RWPE2 (cell line): ENCODE results near the gene ANO1.

Source experiments
- ATAC-seq: fragments of 200-7000 bp; cut with Tn5 transposase; 3 replicates; pipeline ENCODE4 v1.9.1; 2021; ENCODE audit warnings: low read depth
- DNase-seq: peaks from one replicate; pipeline ENCODE4 v3.0.0-alpha.2; 2020; ENCODE audit warnings: low spot score
- H3K27ac ChIP-seq: fragments of 450-650 bp; 2 replicates; pipeline ENCODE4 v1.5.1; 2017; ENCODE audit warnings: mild to moderate bottlenecking; ENCODE audit not compliant: poor library complexity, severe bottlenecking
- H3K27me3 ChIP-seq: fragments of 250-450 bp; sonication (Bioruptor Pico); 2 replicates; pipeline ENCODE4 v1.5.1; 2021; ENCODE audit warnings: mild to moderate bottlenecking, moderate library complexity; ENCODE audit not compliant: insufficient read depth, poor library complexity, severe bottlenecking
- H3K36me3 ChIP-seq: fragments of 250-450 bp; sonication (Bioruptor Pico); 2 replicates; pipeline ENCODE4 v1.5.1; 2020; ENCODE audit warnings: low read depth, mild to moderate bottlenecking, moderate library complexity
- H3K4me1 ChIP-seq: fragments of 250-450 bp; sonication (Bioruptor Pico); 2 replicates; pipeline ENCODE4 v1.5.1; 2021; ENCODE audit warnings: mild to moderate bottlenecking, moderate library complexity; ENCODE audit not compliant: insufficient read depth, poor library complexity, severe bottlenecking
- H3K4me3 ChIP-seq: fragments of 250-450 bp; sonication (Bioruptor Pico); 2 replicates; pipeline ENCODE4 v1.5.1; 2021; ENCODE audit warnings: mild to moderate bottlenecking, moderate library complexity; ENCODE audit not compliant: severe bottlenecking
- H3K9me3 ChIP-seq: fragments of 250-450 bp; sonication (Bioruptor Pico); 2 replicates; pipeline ENCODE4 v1.5.1; 2021; ENCODE audit warnings: mild to moderate bottlenecking, moderate library complexity; ENCODE audit not compliant: severe bottlenecking
- TF ChIP-seq, protein P1 (sequence below): fragments of 450-650 bp; IDR thresholded peaks from one replicate; pipeline ENCODE4 v1.5.1; 2017; ENCODE audit warnings: mild to moderate bottlenecking, moderate library complexity; ENCODE audit not compliant: poor library complexity, severe bottlenecking

The ANO1 gene

GRCh38 chr11:70133771-70134335 lies 55.7 kb downstream of the ANO1 start:
- Histone ChIP-seq H3K4me3 (no peak overlapping the region), H3K27me3 (no peaks in the 10 kb centered on the region), H3K27ac (no peak overlapping the region), H3K4me1 (no peaks in the 10 kb centered on the region), H3K36me3 (no peaks in the 10 kb centered on the region), H3K9me3 (no peaks in the 10 kb centered on the region)
- TF ChIP-seq, protein P1, sequence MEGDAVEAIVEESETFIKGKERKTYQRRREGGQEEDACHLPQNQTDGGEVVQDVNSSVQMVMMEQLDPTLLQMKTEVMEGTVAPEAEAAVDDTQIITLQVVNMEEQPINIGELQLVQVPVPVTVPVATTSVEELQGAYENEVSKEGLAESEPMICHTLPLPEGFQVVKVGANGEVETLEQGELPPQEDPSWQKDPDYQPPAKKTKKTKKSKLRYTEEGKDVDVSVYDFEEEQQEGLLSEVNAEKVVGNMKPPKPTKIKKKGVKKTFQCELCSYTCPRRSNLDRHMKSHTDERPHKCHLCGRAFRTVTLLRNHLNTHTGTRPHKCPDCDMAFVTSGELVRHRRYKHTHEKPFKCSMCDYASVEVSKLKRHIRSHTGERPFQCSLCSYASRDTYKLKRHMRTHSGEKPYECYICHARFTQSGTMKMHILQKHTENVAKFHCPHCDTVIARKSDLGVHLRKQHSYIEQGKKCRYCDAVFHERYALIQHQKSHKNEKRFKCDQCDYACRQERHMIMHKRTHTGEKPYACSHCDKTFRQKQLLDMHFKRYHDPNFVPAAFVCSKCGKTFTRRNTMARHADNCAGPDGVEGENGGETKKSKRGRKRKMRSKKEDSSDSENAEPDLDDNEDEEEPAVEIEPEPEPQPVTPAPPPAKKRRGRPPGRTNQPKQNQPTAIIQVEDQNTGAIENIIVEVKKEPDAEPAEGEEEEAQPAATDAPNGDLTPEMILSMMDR: no peak
- DNase-seq: no peak
- ATAC-seq: no peak

DNA sequence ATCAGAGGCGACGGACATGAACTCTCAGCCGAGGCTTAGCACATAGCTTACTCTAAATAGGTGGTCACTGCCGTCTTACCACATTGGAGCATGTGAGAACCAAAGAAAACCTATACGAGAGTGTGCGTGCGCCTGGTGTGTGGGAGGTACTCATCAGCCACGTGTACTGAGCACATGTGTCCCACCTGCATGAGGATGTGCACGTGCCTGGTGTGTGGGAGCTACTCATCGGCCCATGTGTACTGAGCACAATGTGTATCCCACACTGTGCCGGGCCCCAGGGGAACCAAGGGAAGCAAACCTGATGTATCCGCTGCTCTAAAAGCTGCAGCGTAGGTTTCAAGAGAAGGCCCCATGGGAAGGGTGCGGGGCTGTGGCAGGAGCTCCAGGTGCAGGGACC lies 56.4 kb downstream of the ANO1 start:
- TF ChIP-seq, protein P1: no peak
- ATAC-seq: no peak
- no peak for DNase-seq
- no peak overlapping the region for H3K4me3 ChIP-seq
- no peak overlapping the region for H3K27ac ChIP-seq
- H3K36me3 ChIP-seq: no peaks in the 10 kb centered on the region
- H3K27me3 ChIP-seq: no peaks in the 10 kb centered on the region
- H3K4me1 ChIP-seq: no peaks in the 10 kb centered on the region
- no peaks in the 10 kb centered on the region for H3K9me3 ChIP-seq

DNA sequence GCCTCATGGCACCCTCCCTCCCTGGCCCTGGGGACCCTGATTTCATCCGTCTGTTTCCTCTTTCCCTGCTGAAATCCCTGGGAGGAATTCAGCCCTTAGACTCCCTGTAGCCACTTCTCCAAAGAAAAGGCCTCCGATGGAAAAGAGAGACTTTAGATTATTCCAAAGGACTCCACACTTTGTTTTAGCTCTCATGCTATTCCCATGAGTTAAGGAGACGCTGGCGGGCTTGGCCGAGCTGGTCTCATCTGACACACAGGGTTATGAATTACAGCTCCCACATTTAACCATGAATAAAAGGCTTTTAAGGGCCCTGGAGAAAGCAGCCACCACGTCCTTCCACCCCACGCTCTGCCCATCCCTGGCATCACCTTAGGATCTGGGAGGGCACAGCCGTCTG lies 57.0 kb downstream of the ANO1 start:
- ATAC-seq (no peak), DNase-seq (no peak)
- H3K9me3 ChIP-seq: no peaks in the 10 kb centered on the region
- H3K27me3 ChIP-seq: no peaks in the 10 kb centered on the region
- peaks cover 5% of the 10 kb centered on the region for H3K4me1 ChIP-seq
- no peaks in the 10 kb centered on the region for H3K36me3 ChIP-seq
- no peak overlapping the region for H3K27ac ChIP-seq
- TF ChIP-seq, protein P1: no peak
- no peak overlapping the region for H3K4me3 ChIP-seq

- H3K9me3 ChIP-seq: no peaks in the 10 kb centered on the region
- no peaks in the 10 kb centered on the region for H3K36me3 ChIP-seq
- TF ChIP-seq, protein P1: no peak
- H3K27ac ChIP-seq: no peak overlapping the region
- H3K4me3 ChIP-seq: no peak overlapping the region
- no peaks in the 10 kb centered on the region for H3K27me3 ChIP-seq
- H3K4me1 ChIP-seq: peaks cover 10% of the 10 kb centered on the region
- DNase-seq: no peak
- no peak for ATAC-seq
Observed at GRCh38 chr11:70135625-70136059, 57.5 kb downstream of the ANO1 start.

DNA sequence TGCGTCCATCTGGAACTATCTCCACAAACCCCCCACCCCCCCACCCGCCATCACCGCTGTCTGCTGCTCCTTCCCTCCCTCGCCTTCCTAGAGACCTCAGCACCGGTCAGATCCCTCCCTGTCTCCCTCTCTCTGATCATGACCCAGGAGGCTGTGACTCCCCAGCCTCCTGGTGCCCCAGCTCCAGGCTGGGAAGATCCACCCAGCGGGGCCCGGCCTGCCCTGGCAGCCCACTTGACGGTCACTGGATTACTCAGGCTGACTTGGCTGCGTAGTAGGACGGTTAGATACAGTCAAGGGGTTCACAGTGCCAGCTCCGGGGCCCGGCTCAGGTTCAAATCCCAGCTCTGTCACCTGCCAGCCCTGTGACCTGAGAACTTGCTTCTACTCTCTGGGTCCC lies 59.3 kb downstream of the ANO1 start:
- H3K4me3 ChIP-seq: no peak overlapping the region
- peaks cover 19% of the 10 kb centered on the region for H3K4me1 ChIP-seq
- TF ChIP-seq, protein P1: no peak
- no peaks in the 10 kb centered on the region for H3K9me3 ChIP-seq
- ATAC-seq (no peak), DNase-seq (no peak)
- no peak overlapping the region for H3K27ac ChIP-seq
- H3K36me3 ChIP-seq: no peaks in the 10 kb centered on the region
- no peaks in the 10 kb centered on the region for H3K27me3 ChIP-seq
